ENCODE measurements around the gene EXOC4.

DNA sequence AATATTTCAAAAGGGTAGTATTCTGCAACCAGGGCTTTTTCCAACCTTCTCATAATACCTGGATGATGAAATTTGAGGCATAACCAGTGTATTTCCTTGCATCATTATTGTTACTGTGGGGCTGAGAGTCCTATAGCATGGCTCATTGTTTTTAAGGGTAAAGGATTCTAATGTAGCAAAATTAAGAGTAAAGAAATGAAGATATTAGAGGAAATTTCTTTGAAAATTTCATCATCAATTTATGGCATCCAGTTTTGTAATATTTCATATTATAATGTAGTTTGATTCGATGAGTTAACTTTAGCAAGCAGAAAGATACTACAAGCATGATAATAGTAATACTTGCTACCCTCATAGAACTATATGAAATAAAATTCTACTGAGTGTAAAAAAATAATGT is 486.9 kb downstream of the EXOC4 start:
- TF ChIP-seq, protein P1, sequence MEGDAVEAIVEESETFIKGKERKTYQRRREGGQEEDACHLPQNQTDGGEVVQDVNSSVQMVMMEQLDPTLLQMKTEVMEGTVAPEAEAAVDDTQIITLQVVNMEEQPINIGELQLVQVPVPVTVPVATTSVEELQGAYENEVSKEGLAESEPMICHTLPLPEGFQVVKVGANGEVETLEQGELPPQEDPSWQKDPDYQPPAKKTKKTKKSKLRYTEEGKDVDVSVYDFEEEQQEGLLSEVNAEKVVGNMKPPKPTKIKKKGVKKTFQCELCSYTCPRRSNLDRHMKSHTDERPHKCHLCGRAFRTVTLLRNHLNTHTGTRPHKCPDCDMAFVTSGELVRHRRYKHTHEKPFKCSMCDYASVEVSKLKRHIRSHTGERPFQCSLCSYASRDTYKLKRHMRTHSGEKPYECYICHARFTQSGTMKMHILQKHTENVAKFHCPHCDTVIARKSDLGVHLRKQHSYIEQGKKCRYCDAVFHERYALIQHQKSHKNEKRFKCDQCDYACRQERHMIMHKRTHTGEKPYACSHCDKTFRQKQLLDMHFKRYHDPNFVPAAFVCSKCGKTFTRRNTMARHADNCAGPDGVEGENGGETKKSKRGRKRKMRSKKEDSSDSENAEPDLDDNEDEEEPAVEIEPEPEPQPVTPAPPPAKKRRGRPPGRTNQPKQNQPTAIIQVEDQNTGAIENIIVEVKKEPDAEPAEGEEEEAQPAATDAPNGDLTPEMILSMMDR (IDR thresholded peaks at IDR 0.05), result no peak
- TF ChIP-seq EP300 (IDR thresholded peaks at IDR 0.05) (no peak), POLR2A (IDR thresholded peaks at IDR 0.05) (no peak)

Data from ovary (tissue), 3 donors.